HCT116 (cell line): Measurements from ENCODE around the gene PREX1. TPM values are rescaled to one million over a fixed set of nuclear protein-coding genes. Genes with fewer than 3 reads are reported as not detected.
"Not testable (repeated sequence)": the region's sequence is repeated elsewhere in the genome, so short reads cannot be mapped to it uniquely, and the experiment has no call there.

Source experiments
- ATAC-seq: fragments of 200-7000 bp; cut with Tn5 transposase; 2 replicates; pipeline ENCODE4 v1.9.1; 2020; ENCODE audit warnings: mild to moderate bottlenecking, moderate library complexity
- BruUV-seq: library from RNA; stranded (reverse); fragments of 400-500 nt; replicated peaks from 2 replicates; lab custom pipeline; 2021; lab: Mats Ljungman, UMichigan
- CTCF ChIA-PET: fragments of 300-600 bp; sonication (Branson Sonifier 250); formaldehyde crosslinking; loops from one replicate; lab custom pipeline; 2021; ENCODE audit warnings: antibody characterized with exemption; lab: Charles Lee
- POLR2A ChIA-PET: fragments of 300-600, 350-600 bp; sonication (Branson Sonifier 250); formaldehyde crosslinking; loops from one replicate; lab custom pipeline; 2021; ENCODE audit warnings: antibody characterized with exemption; lab: Charles Lee
- RAD21 ChIA-PET, 2 experiments: fragments of 300-600 bp; sonication (Branson Sonifier 250); formaldehyde crosslinking; loops; one replicate each; lab custom pipeline; 2023; ENCODE audit warnings: low total read pairs in 2 of 2; ENCODE audit not compliant: uncharacterized antibody in 2 of 2, unreplicated experiment in 2 of 2, low non-redundant PET in 1 of 2; lab: Charles Lee
- DNase-seq: peaks from one replicate; pipeline ENCODE4 v3.0.0-alpha.2; 2010; ENCODE audit warnings: low read depth, low spot score
- H2AFZ ChIP-seq: fragments of 200-600 bp; shearing (Covaris generic), sonication (generic); 2 replicates; pipeline ENCODE4 v1.6.1; 2017; ENCODE audit warnings: low read depth, mixed run types, mixed read lengths, antibody characterized with exemption, low read length; ENCODE audit not compliant: poor library complexity, severe bottlenecking
- H3K27ac ChIP-seq: 2 replicates; pipeline ENCODE4 v1.5.1; 2012; ENCODE audit warnings: low read depth, low read length
- H3K27me3 ChIP-seq: fragments of 200-600 bp; sonication (generic); 2 replicates; pipeline ENCODE4 v1.6.1; 2016; ENCODE audit warnings: mixed run types, low read length, mixed read lengths; ENCODE audit not compliant: insufficient read depth
- H3K36me3 ChIP-seq, 2 experiments: fragments of 200-500 bp in 1 of 2; fragments of 200-600 bp in 1 of 2; sonication (Bioruptor generic) in 1 of 2; sonication (generic) in 1 of 2; 2 replicates each; pipeline versions ENCODE4 v1.5.1 to v1.6.1; 2014 to 2016; ENCODE audit warnings: low read length in 2 of 2, inconsistent platforms in 1 of 2, mixed read lengths in 1 of 2, mixed run types in 1 of 2; ENCODE audit not compliant: insufficient read depth in 2 of 2, control insufficient read depth in 1 of 2
- H3K4me1 ChIP-seq, 2 experiments: fragments of 200-600 bp in 1 of 2; sonication (generic) in 1 of 2; 2 replicates each; pipeline versions ENCODE4 v1.5.1 to v1.6.1; 2012 to 2017; ENCODE audit warnings: low read length in 2 of 2, inconsistent platforms in 1 of 2, mild to moderate bottlenecking in 1 of 2, mixed read lengths in 1 of 2, mixed run types in 1 of 2, moderate library complexity in 1 of 2; ENCODE audit not compliant: insufficient read depth in 2 of 2, control insufficient read depth in 1 of 2
- H3K4me2 ChIP-seq: fragments of 200-600 bp; sonication (generic); 2 replicates; pipeline ENCODE4 v1.6.1; 2017; ENCODE audit warnings: mixed run types, low read length, mixed read lengths
- H3K4me3 ChIP-seq, 2 experiments: fragments of 200-600 bp in 1 of 2; sonication (generic) in 1 of 2; replicated peaks in 1 of 2; 2 replicates each; pipeline ENCODE4 v1.5.1; 2011 to 2016; ENCODE audit warnings: low read length in 2 of 2, control low read depth in 1 of 2, low read depth in 1 of 2, mild to moderate bottlenecking in 1 of 2, mixed read lengths in 1 of 2, mixed run types in 1 of 2
- H3K79me2 ChIP-seq: fragments of 200-600 bp; sonication (generic); 2 replicates; pipeline ENCODE4 v1.6.1; 2017; ENCODE audit warnings: mild to moderate bottlenecking, mixed run types, low read length, moderate library complexity, mixed read lengths; ENCODE audit not compliant: insufficient read depth
- H3K9ac ChIP-seq: fragments of 200-600 bp; sonication (generic); 2 replicates; pipeline ENCODE4 v1.6.1; 2016; ENCODE audit warnings: low read length, mixed read lengths
- H3K9me2 ChIP-seq: fragments of 200-600 bp; sonication (generic), shearing (Covaris generic); 2 replicates; pipeline ENCODE4 v1.6.1; 2017; ENCODE audit warnings: mixed run types, mild to moderate bottlenecking, moderate library complexity; ENCODE audit not compliant: insufficient read depth
- H3K9me3 ChIP-seq, 2 experiments: fragments of 200-500 bp in 1 of 2; fragments of 200-600 bp in 1 of 2; sonication (Bioruptor generic) in 1 of 2; sonication (generic) in 1 of 2; 2 replicates each; pipeline ENCODE4 v1.6.1; 2014 to 2017; ENCODE audit warnings: low read length in 2 of 2, mixed read lengths in 2 of 2, inconsistent platforms in 1 of 2, low read depth in 1 of 2, mild to moderate bottlenecking in 1 of 2, mixed run types in 1 of 2, moderate library complexity in 1 of 2; ENCODE audit not compliant: control insufficient read depth in 1 of 2, insufficient read depth in 1 of 2
- H4K20me1 ChIP-seq: fragments of 200-600 bp; sonication (generic), shearing (Covaris generic); 2 replicates; pipeline ENCODE4 v1.6.1; 2017; ENCODE audit warnings: mixed run types, mild to moderate bottlenecking, moderate library complexity; ENCODE audit not compliant: insufficient read depth
- CBX3 ChIP-seq: IDR thresholded peaks from 2 replicates; pipeline ENCODE4 v1.6.1; 2012; ENCODE audit warnings: low read depth
- FOSL1 ChIP-seq: IDR thresholded peaks from 2 replicates; pipeline ENCODE4 v1.6.1; 2012; ENCODE audit warnings: low read depth
- SRF ChIP-seq: IDR thresholded peaks from 2 replicates; pipeline ENCODE4 v1.6.1; 2012; ENCODE audit warnings: low read depth
- intact Hi-C: fragments of 100-400 bp; cut with micrococcal nuclease; formaldehyde crosslinking; loops from 2 replicates; pipeline ENCODE4 v1.10.0; 2022
- total RNA-seq: library from RNA; stranded (reverse); gene quantifications from one replicate; pipeline ENCODE4 v1.2.1, GENCODE V29; 2021; ENCODE audit not compliant: unreplicated experiment

Gene PREX1
- total RNA-seq, 1 experiment from 2014 or later: 6.1 TPM

GRCh38 chr20:48875233-48875913 is 47.6 kb upstream of the PREX1 start:
- no TSS peak for BruUV-seq
- ATAC-seq: no peak
- Histone ChIP-seq H3K27ac (no peak overlapping the region), H3K9me3 (no peaks in the 10 kb centered on the region), H3K4me2 (no peak overlapping the region), H3K36me3 (no peaks in the 10 kb centered on the region), H3K4me3 (no peak overlapping the region), H3K79me2 (no peaks in the 10 kb centered on the region), H3K9me2 (no peaks in the 10 kb centered on the region), H3K4me1 (peaks cover 0 to 7% of the 10 kb centered on the region in 2 experiments; a peak in 1 of 4 replicates), H3K27me3 (no peaks in the 10 kb centered on the region), H3K9ac (no peak overlapping the region), H4K20me1 (no peaks in the 10 kb centered on the region), H2AFZ (no peak overlapping the region)
- POLR2A ChIA-PET: no interaction called here
- no peak for TF ChIP-seq SRF
- TF ChIP-seq CBX3: no peak
- TF ChIP-seq FOSL1: no peak
- RAD21 ChIA-PET: no interaction called here
- no peak for DNase-seq
- CTCF ChIA-PET: interaction anchor here (0.9 kb wide), 1 partner anchor 218 kb away, joined by 4 read pairs; no protein-coding TSS in a partner anchor
- intact Hi-C loops: no loop called here

GRCh38 chr20:48869442-48869841 is 41.6 kb upstream of the PREX1 start:
- ATAC-seq, intact Hi-C loops, CTCF ChIA-PET: not testable (repeated sequence)

More at GRCh38 chr20:48869442-48869841, 41.6 kb upstream of the PREX1 start:
- H3K4me2 ChIP-seq, H3K4me1 ChIP-seq, H3K4me3 ChIP-seq, H4K20me1 ChIP-seq, H3K9me2 ChIP-seq, BruUV-seq, POLR2A ChIA-PET, H3K27ac ChIP-seq, DNase-seq, H2AFZ ChIP-seq, H3K9ac ChIP-seq, H3K36me3 ChIP-seq, H3K9me3 ChIP-seq, H3K79me2 ChIP-seq, H3K27me3 ChIP-seq, RAD21 ChIA-PET: not testable (repeated sequence)
